T-helper 1 cell treated with Interleukin-12 subunit alpha and Interleukin-12 subunit beta and Interleukin-4 antibody, amounts not matched to agents 30 ng/mL and 1 ng/mL, for 36 hours (primary cell): ENCODE data around the gene CCDC188. TPM values are rescaled to one million over a fixed set of nuclear protein-coding genes. Genes with fewer than 3 reads are reported as not detected.

Experiments
- intact Hi-C: fragments of 100-400 bp; cut with micrococcal nuclease; formaldehyde crosslinking; loops from one replicate; pipeline ENCODE4 v1.15.1; 2024
- total RNA-seq: library from RNA; stranded (reverse); gene quantifications from 2 replicates; pipeline ENCODE4 v1.2.3, GENCODE V29; 2022

The CCDC188 gene
- 0.41 TPM in 1 of 2 replicates, not detected in the other for total RNA-seq

DNA sequence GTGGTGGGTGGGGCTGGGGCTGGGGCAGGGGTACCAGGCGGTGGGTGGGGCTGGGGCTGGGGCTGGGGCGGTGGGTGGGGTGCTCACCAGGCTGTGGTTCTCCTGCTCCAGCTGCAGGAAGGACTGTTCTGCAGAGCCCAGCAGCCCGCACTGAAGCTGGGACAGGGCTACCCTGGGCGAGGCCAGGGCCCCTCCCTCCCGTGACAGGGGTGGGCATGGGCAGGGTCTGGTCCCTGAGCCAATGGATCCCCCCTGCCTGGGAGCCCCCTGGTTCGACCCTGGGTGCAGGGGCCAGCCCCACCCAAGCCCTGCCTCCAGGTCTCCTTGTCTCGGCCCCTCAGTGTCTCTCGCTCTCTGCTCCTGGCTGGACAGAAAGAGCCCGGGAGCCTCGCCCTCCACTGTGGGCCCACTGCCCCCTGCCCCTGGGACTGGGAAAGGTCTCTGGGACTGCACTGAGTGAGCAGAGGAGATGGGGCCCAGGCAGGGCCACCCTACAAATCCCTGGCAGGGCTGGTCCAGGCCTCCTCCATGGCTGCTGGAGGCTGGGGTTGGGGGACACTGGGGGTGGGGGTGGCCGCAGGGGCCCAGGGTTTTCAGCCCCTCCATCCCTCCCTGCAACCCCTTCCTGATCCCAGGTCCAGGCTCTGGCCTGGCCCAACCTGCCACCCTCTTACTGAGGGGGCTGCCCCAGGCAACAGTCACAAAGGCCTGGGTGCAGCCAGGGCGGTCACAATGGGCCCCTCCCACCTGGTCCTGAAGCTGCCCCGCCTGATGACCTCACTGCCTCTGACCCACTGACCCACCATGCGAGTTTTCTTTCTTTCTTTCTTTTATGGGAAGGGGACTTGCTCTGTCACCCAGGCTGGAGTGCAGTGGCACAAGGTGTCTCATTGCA lies at the start of gene CCDC188:
TSS of gene CCDC188 (minus strand) at position 675 of the 895 bp plus-strand sequence. CDS start at position 606, 69 bp downstream.
- intact Hi-C loops, result no loop called here

- intact Hi-C loops, result no loop called here
Measured at GRCh38 chr22:20199906-20200305, 49.1 kb upstream of the CCDC188 start.

GRCh38 chr22:20199413-20199842 lies 48.6 kb upstream of the CCDC188 start:
- intact Hi-C loops, result no loop called here

DNA sequence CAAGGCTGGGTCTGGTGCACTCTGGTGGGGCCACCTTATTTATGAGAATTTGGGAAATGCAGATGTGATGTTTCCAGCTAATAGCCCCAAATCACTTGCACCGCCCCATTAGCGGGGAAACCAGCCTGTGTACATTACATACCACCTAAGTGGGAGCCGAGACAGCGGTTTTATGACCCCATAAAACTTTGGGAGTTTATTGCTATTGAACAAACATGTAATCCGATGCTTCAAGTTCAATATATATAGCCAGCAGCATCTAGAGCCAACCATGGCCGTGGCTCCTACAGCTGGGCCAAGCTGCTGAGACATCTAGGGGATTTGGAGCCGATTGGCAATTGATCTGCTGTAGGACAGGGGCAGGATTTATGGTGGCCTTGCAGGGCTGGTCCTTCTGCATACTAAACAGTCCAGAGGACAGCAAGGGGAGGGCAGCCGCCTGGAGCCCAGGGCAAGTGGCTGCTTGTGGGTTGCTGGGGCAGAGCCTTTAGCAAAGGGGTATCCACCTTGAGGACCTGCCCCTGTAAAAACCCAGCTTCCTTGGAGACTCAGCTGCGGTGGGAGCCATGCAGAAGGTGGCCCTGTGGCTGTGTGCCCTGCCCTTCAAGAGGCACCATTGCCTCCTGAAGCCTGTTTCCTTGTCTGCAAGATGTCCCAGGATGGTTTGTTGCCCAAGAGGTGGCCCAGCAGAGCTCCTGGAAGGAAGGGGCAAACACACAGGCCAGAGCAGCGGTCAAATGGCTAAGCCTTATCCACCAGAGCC lies 47.9 kb upstream of the CCDC188 start:
- intact Hi-C loops, result no loop called here

DNA sequence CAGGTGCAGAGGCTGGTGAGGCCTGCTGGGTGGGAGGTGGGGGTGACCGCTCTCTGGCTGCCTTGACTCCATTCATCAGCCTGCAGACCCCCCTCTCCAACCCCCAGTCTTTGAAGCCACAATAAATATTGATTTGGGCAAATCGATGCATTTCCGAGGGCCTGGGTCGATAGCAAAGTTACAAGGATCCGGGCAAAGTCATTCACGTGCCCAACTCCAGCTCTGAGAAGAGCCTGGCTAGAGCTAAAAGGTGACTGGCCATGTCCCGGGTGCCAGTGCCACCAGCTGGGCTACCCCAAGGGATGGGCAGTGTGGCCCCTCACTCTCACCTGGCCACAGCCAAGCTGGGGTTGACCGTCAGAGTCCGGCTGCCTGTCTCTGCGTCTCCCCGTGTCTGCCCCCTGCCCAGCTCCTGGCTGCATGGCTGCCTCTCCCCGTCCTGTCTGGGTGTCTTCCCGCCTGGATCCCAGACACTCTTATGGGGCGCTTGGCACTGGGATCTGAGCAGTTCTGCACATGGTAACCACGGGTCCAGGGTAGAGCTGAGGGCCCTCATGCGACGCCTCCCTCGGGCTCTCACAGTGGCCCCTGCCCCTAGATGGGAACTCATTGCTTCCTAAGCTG lies 46.7 kb upstream of the CCDC188 start:
- intact Hi-C loops, result no loop called here

GRCh38 chr22:20196094-20196842 lies 45.4 kb upstream of the CCDC188 start:
- intact Hi-C loops, result no loop called here

GRCh38 chr22:20194681-20195593 lies 44.1 kb upstream of the CCDC188 start:
- intact Hi-C loops, result no loop called here

DNA sequence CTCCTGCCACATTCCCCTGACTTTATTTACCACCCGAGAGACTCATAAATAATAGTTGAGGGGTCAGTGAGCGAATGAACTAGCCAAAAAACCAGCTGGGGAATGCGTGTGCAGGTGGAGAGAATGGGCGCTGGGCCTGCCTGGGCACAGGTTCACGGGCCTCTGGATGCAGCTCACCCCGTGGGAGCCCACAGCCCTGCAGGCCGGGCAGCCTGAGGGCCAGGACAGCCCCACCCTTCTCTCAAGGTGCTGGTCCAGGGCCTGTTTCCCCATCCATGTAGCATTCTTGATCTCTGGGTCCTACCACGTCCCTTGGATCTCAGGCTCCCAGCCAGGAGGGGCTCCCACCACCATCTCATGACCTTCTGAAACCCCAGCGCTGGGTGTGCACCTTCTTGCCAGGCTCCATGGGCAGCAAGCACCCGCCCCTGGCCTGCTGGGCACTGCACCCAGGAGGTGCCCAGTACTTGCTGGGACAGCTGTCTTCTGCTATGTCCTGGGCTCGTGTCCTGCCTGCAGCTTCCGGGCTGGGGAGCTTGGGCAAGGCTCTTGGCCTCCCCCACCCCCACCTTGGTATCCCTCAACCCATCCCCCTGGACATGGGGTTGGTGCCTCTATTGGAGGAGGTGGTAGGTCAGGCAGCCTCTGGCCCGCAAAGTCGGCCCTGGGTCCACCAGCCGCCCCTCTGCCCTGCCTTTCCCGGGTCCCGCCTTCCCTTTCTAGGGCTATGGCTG lies 43.1 kb upstream of the CCDC188 start:
- intact Hi-C loops, result no loop called here

- intact Hi-C loops, result no loop called here
Measured at GRCh38 chr22:20192972-20193760, 42.3 kb upstream of the CCDC188 start.

DNA sequence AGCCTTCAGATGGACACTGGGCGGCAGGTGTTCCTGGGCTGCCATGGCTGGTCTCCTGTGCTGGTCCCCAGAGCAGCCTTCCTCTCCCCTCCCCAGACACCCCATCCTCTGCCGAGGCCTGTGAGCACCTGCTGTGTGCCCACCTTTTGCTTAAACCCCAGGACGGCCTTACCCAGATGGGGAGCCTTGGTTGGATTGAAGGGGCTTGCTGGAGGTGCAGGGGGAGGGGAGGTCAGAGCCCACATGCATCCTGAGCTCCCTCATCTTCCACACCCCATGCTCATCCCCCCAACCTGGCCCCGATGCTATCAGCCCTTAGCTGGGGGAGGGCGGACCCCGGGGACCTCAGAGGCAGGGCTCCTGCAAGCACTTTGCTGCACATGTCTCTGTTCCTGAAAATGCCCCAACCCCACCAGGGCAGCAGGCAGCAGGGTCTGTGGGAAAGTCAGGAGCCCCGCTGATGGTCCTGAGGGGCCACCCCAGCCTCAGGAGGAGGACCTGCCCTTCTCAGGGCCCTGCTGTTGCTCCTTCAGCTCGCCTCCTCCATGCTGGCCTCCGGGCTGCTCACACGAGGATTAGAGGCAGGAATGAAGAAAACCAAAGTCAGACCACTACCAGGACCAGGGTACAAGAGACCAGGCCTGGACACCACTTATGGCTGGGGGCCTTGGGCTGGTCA lies 41.6 kb upstream of the CCDC188 start:
- intact Hi-C loops, result no loop called here

DNA sequence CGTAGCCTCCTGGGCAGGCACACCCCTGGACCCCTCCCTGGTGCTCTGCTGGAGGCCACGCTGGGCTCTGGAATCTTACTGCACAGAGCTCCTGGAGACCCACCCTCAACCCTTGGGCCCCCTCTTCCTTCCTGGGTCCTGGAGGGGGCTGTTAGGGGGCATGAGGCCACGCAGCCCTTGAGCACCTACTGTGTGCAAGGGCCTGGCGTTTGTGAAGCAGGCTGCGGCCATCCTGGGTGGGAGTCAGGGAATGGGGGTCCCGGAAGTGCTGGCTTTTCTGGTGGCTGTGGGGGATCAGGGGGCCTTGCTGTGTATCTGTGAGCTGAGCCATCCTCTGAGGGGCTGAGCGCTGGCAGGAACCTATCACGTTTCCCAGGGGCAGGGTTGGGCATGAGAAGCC lies 40.9 kb upstream of the CCDC188 start:
- intact Hi-C loops, result no loop called here

DNA sequence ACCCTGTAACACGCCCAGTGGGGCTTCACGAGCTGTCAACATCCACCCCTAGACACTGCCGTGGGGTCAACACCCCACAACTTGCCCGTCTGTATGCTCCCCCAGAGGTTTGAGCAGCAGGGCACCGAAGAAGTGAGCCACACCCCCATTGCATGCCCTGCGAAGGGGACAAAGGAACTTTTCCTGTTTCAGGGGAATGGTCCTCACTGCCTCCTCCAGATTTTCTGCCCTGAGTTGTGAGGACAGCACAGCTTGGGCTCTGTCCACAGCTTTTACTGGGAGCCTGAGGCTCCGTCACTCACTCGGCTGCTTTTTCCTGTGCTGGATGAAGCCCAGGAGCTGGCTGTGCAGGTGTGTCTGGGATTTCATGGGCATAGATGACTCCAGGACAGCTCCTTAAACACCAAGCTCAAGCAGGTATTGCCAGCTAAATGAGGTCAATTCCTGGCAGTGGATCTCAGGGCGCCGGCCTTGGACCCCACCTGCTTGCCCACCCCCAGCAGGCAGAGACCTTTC lies 40.2 kb upstream of the CCDC188 start:
- intact Hi-C loops, result no loop called here

GRCh38 chr22:20188567-20188877 lies 37.7 kb upstream of the CCDC188 start:
- intact Hi-C loops, result no loop called here

DNA sequence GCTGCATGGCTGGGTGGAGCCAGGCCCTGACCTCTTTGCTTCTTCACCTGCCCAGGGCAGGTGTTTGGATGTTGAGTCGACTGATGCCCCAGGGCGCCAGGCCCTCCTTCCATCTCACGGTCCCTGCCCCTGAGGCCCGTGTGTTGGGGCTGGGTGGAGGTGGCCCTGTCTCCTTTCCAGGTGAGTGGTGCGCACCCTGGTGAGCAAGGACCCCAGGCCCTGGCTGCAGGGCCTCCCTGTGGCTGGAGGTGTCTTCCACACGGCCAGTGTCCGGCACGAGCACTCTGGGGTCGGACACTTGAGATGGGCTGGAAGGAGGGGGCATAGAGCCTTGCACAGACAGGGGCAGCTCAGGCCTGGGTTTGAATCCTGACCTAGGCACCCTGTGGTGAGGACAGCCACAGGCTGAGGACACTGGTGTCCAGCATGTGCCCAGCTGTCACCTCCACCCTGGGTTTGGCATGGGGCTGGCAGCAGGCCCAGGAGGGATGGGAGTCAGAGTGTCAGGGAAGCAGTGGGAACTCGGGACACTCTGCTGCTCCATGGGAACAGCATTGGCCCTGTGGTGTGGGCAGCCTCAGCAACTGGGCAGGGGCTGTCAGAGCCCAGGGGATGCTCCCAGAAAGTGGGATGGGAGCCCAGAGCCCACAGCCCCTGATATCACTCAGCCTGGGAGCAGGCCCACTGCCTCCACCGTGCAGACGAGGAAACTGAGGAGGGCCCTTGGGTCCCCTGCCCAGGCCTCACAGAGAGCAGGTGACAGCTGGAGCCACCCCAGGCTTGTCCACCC lies 37.1 kb upstream of the CCDC188 start:
- intact Hi-C loops, result no loop called here

DNA sequence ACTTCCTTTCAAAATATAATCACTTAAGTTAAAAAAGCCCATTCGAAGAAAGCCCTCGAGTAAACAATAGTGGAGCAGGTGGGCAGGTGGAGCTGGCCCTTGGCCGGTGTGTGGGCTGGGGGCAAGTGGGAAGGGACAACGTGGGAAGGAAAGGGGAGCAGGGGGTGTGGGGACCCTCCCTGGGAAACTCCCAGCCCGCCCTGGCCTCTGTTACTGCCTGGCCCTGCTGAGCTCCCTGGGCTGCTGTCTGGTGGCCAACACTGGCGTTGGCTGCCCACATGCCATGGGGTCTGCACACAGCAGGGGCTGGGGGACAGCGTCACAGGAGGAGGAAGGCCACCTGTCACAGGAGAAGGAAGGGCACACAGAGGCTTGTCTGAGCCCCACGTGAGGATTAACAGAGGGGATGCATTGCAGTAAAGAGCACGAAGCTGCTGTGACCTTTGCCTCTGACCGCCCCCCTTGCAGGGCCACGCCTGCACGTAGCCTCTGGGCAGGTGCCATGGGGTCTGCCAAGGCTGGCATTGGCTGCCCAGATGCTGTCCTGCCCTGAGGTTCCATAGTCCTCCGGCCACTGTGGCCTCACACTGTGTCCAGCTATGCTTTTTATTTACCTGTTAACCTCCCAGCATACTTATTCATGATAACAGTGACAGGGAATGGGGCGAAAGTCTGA lies 36.2 kb upstream of the CCDC188 start:
- intact Hi-C loops, result no loop called here

GRCh38 chr22:20186183-20186870 lies 35.5 kb upstream of the CCDC188 start:
- intact Hi-C loops, result no loop called here
